HepG2 (cell line): ENCODE measurements around the gene BAHCC1. TPM values are rescaled to one million over a fixed set of nuclear protein-coding genes. Genes with fewer than 3 reads are reported as not detected.

ENCODE experiments used
- ATF7-NPFF ChIP-seq: sonication (generic); formaldehyde crosslinking; IDR thresholded peaks from 2 replicates; pipeline ENCODE4 v1.8.1; 2023; ENCODE audit warnings: mild to moderate bottlenecking, low read depth, missing genetic modification reagents, moderate library complexity
- BCL3 ChIP-seq: sonication (generic); formaldehyde crosslinking; IDR thresholded peaks from 2 replicates; pipeline ENCODE4 v1.5.1; 2020; ENCODE audit warnings: mild to moderate bottlenecking, missing genetic modification reagents, moderate library complexity
- DMAP1 ChIP-seq: IDR thresholded peaks from 2 replicates; pipeline ENCODE4 v1.6.1; 2016
- HNRNPH1 ChIP-seq: fragments of 200-400 bp; formaldehyde crosslinking; optimal IDR thresholded peaks from 2 replicates; pipeline ENCODE3; 2017; ENCODE audit warnings: mild to moderate bottlenecking, low read depth, low read length
- HOXA7 ChIP-seq: sonication (generic); formaldehyde crosslinking; IDR thresholded peaks from 2 replicates; pipeline ENCODE4 v1.8.1; 2022; ENCODE audit warnings: mild to moderate bottlenecking, missing genetic modification reagents, moderate library complexity
- MTA1 ChIP-seq: sonication (generic); formaldehyde crosslinking; IDR thresholded peaks from 2 replicates; pipeline ENCODE4 v1.4.0; 2020; ENCODE audit warnings: missing genetic modification reagents, mild to moderate bottlenecking, borderline replicate concordance
- PATZ1 ChIP-seq: sonication (generic); formaldehyde crosslinking; IDR thresholded peaks from 2 replicates; pipeline ENCODE4 v1.4.0; 2020; ENCODE audit warnings: missing genetic modification reagents
- PRDM15 ChIP-seq: sonication (generic); formaldehyde crosslinking; IDR thresholded peaks from 2 replicates; pipeline ENCODE4 v1.4.0; 2020; ENCODE audit warnings: missing genetic modification reagents
- RXRA ChIP-seq: sonication (generic); formaldehyde crosslinking; IDR thresholded peaks from 2 replicates; pipeline ENCODE4 v1.5.1; 2020; ENCODE audit warnings: missing genetic modification reagents
- SRF ChIP-seq: IDR thresholded peaks from 2 replicates; pipeline ENCODE4 v1.6.1; 2011; ENCODE audit warnings: mild to moderate bottlenecking, low read depth, low read length, moderate library complexity
- ZBTB21 ChIP-seq: sonication (generic); formaldehyde crosslinking; IDR thresholded peaks from 2 replicates; pipeline ENCODE4 v1.4.0; 2020; ENCODE audit warnings: missing genetic modification reagents
- ZHX2 ChIP-seq, 2 experiments: sonication (generic) in 1 of 2; formaldehyde crosslinking in 1 of 2; IDR thresholded peaks; 2 replicates each; pipeline versions ENCODE4 v1.6.1 to v1.9.0; 2014 to 2022; ENCODE audit warnings: antibody characterized with exemption in 1 of 2, borderline replicate concordance in 1 of 2, inconsistent platforms in 1 of 2, low read depth in 1 of 2, missing genetic modification reagents in 1 of 2
- ZNF251 ChIP-seq: sonication (generic); formaldehyde crosslinking; IDR thresholded peaks from 2 replicates; pipeline ENCODE4 v1.9.0; 2021; ENCODE audit warnings: mild to moderate bottlenecking, missing genetic modification reagents
- ZNF256 ChIP-seq: sonication (generic); formaldehyde crosslinking; conservative IDR thresholded peaks from 2 replicates; pipeline ENCODE4 v1.4.0; 2020; ENCODE audit warnings: missing genetic modification reagents
- ZNF274 ChIP-seq: sonication (generic); formaldehyde crosslinking; IDR thresholded peaks from 2 replicates; pipeline ENCODE4 v1.5.1; 2020; ENCODE audit warnings: mild to moderate bottlenecking, missing genetic modification reagents
- ZNF331 ChIP-seq: sonication (generic); formaldehyde crosslinking; IDR thresholded peaks from 2 replicates; pipeline ENCODE4 v1.4.0; 2020; ENCODE audit warnings: missing genetic modification reagents
- polyA plus RNA-seq, 8 experiments: library from polyadenylated mRNA; depleted of rRNA in 3 of 8; stranded (reverse) in 7 of 8; unstranded in 1 of 8; fragments of >200 nt; fragmentation: Illumina TruSeq in 4 of 8; extraction: Trizol in 4 of 8; gene quantifications; 2 replicates each; pipeline versions ENCODE4 v1.2.1 to v1.2.3, GENCODE V29; 2011 to 2016; ENCODE audit warnings: low read depth in 4 of 8, missing spikeins in 1 of 8, mixed read lengths in 1 of 8; ENCODE audit not compliant: insufficient read depth in 1 of 8
- total RNA-seq, 5 experiments: library from RNA; depleted of rRNA; stranded (reverse); fragments of >200 nt; fragmentation: Illumina TruSeq; extraction: Trizol; gene quantifications; 2 replicates each; pipeline ENCODE4 v1.2.3, GENCODE V29; 2016; ENCODE audit warnings: low read depth in 1 of 5

BAHCC1 gene
- total and polyA plus RNA-seq, 2 of the 13 experiments (the other 11 are each of a cell fraction or from before 2014, with no cell fraction given): 1.4 to 1.7 TPM

GRCh38 chr17:81401723-81402529 is 6.7 kb downstream of the BAHCC1 start (continued):
- TF ChIP-seq ZHX2 (IDR thresholded peaks at IDR 0.05; ENCODE audit: low read depth) (no peak), ZHX2 (CRISPR knock-in tag; IDR thresholded peaks at IDR 0.05; ENCODE audit: borderline replicate concordance) (no peak), BCL3 (0 out of 2 replicates have a peak, but pooled peaks have one; percentile 45), ZNF251 (CRISPR knock-in tag) (no peak), HNRNPH1 (no peak), RXRA (CRISPR knock-in tag) (peak; percentile 40; the same call in 1 of the 2 replicates), PRDM15 (no peak), MTA1 (CRISPR knock-in tag) (no peak), HOXA7 (no peak), ZBTB21 (no peak), ZNF256 (CRISPR knock-in tag) (no peak), PATZ1 (CRISPR knock-in tag) (no peak), ZNF274 (0 out of 2 replicates have a peak, but pooled peaks have one; percentile 38), SRF (no peak), ZNF331 (no peak), DMAP1 (CRISPR knock-in tag) (no peak), ATF7-NPFF (no peak)
